ENCODE results near the gene MYBPH. TPM values are rescaled to one million over a fixed set of nuclear protein-coding genes. Genes with fewer than 3 reads are reported as not detected.

MYBPH gene
- polyA plus RNA-seq, 1 donor: 534 TPM

DNA sequence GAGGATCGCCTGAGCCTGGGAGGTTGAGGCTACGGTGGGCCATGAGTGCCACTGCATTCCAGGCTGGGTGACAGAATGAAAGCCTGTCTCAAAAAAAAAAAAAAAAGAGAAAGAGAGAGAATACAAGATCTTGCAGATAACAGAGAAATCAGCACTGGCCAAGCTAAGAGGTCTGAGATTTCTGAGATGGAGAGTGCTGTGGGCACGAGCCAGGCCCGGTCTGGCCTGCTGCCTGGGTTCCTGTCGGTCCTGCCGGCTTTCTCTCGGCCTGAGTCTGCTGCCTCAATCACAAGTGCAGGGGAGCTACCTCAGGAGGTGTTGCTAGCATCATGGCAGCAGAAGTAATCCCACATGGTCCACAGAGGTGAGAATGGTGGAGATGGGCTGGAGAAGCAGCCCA lies 29.1 kb downstream of the MYBPH start:
- DNase-seq: no peak

DNA sequence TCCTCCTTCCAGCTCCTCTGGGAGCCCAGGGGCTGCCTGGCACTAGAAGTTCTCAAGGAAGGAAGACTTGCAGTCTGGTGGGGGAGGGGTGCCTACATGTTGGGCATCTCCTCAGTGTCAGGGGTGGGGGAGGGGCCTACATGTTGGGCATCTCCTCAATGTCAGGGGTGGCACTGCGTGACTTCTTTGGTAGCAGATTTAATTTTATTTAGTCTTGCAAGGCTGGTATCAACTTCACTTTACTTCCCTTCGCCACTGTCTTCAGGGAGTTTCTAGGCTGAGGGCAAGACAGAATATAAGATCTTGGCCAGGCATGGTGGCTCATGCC lies 29.6 kb downstream of the MYBPH start:
- DNase-seq: no peak

DNA sequence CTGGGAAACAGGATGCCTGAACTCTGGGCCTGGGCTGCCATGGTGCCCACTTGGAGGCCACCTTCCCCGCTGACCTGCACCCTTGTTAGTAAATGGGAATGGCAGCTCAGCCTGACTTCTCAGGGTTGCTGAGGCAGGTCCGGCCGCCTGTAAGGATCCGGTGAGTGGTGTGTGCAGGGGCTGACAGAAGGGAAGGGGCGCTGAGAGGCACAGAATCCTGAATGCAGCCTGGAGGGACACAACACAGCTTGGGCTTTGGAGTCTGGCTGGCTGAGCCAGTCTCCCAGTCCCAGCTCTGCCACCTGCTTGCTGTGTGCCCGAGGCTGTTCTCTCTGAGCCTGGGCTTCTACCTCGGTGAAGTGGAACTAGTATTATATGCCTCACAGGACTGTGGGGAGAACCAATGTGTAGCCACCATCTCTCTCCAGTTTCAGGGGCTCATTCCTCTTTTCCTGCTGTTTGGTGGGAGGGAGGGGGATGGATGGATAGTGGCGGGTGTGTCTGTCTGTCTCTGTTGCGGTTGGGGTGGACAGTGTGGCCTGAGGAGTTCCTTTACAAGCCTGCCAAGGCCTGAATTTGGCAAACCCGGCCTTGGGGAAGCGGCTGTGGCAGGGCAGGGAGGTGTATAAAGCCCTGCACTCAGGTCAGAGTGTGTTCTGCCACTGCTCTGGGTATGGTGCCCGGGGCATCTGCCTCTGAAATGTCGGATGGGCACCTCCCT lies 30.1 kb downstream of the MYBPH start:
- no peak for DNase-seq

DNA sequence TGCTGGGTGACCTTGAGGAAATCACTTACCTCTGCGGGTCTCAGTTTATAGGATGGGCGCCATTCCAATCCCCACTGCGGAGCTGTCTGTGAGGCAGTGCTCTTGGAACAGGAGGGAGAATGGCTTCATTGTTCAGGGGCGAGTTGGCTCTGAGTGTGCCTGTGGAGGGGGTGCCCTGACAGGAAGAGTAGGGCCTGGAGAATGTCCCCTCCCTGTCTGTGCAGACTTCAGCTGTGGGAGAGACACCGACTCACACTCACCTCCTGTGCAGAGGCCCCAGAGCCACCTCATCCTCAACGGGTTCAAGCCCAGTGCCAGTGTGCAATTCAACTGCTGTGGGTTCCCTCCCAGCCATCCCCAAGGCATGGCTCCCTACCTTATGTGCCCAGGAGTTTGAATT lies 31.0 kb downstream of the MYBPH start:
- no peak for DNase-seq

DNA sequence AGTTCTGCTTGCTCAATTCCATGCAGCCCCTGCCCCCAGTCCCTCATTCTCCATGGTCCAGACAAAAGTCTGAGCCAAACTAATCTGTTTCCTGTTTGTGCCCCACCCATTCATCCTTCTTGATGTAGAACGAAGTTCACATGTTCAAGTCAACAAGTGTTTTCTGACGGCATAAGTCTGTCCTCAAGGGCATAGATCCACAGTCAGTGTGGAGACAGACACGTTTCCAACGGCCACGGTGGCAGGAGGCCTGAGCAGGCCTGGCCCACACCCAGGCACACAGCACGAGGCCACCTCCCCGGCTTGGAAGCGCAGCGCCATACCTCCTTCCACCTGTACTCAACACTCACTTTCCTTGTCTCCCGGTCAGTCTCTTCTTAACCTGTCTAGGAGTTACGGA lies 32.0 kb downstream of the MYBPH start:
- no peak for DNase-seq

DNA sequence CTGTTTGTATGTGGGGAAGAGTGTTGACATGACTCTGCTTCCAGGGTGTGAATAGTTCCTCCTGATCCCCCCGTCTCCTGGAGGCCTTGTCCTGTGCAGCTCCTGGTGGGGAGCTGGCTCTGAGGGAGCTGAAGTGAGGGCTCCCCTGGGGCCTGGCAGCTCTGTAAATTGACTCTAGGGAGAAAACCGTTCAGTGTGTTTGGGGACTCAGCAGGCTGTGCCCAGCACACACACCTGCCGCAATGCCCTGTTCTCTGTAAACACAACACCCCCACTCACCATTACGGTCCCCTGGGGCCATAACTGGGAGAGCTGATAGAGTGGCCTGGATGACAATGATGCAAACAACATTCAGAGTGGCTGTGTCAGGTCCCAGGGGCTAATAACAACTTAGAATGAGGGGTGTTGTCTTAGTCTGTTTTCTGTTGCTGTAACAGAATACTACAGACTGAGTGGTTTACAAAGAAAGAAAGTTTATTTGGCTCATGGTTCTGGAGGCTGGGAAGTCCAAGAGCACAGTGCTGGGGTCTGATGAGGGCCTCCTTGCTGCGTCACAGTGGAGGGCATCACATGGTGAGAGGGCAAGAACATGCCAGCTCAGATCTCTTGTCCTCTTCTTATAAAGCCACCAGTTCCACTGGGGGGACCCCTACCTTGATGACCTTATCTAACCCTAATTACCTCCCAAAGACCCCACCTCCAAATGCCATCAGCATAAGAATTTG lies 32.8 kb downstream of the MYBPH start:
- no peak for DNase-seq

DNA sequence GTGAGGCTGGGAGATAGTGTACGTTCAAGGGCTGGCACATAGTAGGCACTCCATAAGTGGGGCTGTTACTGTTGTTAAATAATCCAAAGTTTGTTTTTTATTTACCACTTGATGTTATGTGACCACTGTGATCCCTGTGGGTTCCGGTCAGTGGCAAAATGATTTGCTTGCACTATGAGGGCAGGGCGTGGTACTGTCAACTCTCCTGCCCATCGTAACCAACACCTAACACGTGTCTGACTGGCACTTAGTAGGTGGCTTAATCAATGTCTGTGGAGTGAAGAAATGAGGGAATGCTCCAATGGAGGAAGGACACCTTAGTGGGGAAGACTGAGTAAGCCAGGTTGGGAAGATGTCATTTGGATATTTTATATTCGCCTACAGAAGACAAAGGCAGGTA lies 33.5 kb downstream of the MYBPH start:
- DNase-seq: no peak

DNA sequence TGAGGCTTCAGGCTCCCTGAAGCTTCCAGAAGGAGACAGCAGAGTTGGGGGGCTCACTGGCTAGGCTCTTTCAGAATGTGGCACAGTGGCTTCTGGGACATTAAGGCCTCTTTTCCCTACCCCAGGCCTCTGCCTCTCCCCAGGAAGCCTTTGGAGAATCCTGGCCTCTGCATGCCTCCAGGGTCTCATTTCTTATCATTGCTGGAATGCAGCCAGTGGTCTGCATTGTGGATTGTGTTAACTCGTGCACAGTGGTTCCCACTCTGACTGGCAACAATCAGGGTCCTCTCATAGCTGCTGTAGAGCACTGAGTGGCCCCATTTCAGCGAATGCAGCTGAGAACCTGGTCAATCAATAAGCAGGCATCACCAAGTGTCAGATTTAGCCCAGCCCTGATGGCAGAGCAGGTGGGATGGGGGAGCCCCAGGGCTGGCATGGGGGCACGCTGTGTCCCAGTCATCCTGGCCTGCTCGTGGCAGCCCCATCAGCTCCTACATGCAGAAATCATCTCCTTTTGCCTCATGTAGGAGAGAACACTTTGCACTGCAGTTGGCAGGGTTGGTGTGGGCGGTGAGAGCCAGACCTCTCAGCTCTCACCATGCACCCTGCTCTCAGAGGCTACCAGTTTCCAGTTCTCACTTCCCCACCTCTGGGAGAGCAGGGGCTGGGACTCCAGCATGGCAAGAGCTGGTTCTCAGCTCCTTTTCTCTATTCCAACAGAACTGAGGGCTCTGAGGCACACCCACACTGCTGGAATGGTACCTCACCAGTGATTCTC lies 34.7 kb downstream of the MYBPH start:
- no peak for DNase-seq

DNA sequence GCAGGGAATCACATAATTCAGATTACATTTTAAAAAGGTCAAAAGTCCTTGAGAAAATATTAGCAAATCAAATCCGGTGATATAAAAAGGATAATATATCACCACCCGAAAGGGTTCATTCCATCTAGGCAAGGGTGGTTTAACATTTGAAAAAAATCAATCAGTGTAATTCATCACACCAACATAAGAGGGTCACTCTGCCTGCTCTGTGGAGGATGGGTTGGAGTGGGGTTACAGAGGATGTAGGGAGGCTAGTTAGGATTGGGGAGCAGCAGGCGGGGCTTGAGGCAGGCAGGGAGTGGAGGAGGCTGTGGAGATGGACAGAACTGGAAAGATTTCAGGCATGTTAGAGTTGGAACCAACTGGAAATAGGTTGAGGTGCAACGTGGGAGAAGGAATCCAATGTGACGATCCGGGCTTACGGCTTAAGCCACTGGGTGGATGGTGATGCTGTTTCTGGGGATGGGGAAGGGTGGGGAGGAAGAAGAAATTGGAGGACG lies 35.6 kb downstream of the MYBPH start:
- DNase-seq: no peak

DNA sequence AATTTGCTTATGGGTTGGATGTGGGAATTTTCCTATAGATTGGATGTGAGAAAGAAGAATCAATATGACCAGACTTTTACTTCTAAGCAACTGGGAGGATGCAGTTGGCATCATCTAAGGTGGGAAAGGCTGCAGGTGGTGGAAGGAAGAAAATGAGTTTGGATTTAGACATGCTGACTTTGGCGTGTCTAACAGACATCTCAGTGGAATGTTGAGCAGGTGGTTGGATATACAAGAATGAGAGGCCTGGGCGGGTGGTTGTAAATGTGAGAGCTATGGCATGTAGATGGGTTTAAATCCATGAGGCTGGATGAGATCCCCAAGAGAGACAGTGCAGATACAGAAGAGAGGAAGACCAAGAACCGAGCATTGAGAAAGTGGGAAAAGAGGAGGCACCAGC lies 37.6 kb downstream of the MYBPH start:
- DNase-seq: no peak

DNA sequence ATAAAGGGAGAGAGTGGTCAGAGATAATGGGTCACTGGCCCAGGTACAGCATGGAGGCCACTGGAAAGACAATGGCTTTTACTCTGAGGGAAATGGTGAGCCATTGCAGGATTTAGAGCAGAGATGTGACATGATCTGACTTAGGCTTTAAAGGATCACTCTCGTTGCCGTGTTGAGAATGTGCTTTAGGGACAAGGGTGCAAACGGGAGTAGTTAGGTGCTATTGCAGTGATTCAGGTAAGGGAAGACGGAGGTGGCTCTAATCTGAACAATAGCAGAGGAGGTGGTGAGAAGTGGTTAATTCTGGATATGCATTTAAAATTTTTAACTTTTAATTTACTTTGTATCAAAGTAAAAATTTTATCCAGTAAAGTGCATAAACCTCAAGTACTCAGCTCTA lies 38.3 kb downstream of the MYBPH start:
- DNase-seq: no peak

DNA sequence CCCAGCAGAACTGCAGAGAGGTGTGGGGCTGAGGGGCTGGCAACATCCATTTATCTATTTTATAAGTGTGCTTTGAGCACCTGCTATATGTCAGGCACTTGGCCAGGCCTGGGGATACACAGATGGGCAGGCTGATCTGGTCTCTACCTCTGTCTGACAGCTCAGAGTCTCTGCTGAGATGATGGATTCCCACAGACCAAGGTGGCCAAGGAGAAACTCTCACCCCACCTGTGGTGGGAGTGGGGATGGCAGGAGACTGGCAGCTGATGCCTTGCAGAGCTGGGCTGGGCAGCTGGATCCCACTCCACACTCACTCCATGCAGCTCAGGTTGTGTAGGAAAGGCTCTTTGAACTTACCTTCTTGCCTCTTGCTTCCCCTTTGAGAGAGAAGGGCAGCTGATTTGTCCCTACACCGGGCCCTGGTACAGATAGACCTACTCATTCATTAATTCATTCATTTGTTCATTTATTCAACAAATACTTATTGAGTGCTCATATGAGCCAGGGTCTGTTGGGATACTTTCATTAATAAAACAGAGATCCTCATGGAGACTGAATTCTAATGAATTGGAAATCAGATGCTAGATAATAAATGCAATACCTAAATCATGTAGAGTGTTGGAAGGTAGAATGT lies 39.1 kb downstream of the MYBPH start:
- DNase-seq: no peak

DNA sequence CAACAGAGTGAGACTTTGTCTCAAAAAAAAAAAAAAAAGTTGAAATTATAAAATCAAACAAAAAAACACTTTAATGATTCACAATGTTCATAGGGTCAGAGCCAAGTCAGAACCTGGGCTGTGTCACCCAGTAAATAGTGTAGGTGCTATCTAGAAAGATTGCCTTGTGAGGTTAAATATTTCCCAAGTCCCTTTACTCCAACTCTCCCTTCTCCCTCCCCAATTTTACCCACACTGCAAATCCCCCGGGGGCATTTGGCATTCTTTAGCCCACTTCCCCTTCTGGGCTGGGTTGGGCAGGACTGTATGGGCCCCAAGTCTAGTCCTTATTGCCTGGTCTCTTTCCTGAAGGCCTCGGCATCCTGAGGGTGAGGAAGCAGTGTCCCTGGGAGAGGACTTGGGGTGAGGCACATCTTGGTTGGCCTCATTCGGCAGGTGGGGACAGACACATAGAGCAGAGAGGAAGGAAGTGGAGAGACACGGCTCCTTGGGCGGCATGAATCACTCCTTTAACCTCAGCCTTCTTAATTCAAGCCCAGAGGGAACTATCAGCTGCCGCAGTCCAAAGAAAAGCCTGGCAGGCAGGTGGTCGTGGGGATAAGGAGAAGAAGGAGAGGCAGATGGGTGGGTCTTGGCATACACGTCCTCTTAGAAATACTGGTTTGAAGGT lies 39.9 kb downstream of the MYBPH start:
- DNase-seq: no peak

DNA sequence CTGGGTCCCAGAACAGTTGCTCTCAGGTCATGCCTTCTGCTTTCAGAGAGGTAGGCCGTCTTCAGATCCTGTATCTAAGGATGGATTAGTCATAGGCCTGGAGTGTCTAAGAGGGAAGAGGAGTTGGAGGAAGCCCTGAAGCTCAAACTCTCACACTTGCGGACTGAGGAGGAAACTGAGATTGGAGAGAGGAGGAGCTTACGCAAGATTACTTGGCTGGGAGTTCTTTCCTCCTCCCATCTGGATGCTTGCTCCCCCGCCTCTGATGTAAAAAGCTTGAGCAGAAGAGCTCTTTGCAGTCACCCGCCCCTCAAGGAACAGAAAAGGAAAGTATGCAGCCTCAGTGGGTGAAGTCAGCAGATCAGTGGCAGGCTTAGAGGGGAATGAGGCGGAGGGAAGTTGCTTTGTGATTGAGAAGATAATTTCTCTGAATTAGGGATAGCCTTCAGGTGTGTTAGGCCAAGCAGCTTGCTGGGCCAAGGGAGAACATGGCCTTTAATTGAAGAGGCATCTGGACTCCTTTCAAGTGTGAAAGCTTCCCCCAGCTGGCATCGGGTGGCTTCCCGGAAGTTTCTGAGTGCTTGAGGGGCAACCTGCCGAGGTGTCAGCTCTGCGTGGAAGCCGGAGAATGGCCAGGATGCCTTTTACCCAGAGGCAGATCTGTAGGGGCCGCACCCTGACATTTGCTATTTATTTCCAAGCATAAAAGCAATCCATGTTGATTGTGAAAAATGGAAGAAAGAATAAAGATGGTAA lies 41.5 kb downstream of the MYBPH start:
- no peak for DNase-seq

DNA sequence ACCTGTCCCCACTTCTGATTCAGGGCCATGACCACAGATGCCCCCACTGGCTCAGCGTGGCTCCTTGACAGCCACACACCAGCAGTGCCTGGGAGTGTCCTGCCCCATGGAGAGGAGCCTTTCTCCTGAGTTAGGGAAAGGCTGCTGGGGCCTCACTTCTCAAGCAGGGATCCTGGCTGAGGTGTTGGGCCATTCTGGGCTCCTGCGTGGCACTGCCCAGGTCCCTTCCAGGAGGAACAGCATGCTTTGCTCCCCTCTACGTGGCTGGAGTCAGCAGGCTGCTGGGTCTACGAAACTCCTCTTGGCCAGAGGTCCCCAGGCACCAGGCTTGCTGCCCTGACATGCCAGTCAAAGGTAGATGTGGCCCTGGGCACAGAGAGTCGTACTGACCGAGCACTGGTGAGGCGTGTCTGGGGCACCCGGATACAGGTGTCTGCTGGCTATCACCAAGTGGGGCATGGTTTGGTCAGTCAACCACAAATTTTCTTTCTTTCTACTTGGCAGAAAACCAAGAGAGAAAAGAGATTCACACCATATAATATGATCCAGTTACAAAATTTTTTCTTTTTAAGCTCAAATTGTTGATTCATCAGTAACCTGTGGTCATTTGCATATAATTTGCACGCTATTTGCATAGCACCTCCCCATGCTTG lies 44.0 kb downstream of the MYBPH start:
- no peak for DNase-seq

DNA sequence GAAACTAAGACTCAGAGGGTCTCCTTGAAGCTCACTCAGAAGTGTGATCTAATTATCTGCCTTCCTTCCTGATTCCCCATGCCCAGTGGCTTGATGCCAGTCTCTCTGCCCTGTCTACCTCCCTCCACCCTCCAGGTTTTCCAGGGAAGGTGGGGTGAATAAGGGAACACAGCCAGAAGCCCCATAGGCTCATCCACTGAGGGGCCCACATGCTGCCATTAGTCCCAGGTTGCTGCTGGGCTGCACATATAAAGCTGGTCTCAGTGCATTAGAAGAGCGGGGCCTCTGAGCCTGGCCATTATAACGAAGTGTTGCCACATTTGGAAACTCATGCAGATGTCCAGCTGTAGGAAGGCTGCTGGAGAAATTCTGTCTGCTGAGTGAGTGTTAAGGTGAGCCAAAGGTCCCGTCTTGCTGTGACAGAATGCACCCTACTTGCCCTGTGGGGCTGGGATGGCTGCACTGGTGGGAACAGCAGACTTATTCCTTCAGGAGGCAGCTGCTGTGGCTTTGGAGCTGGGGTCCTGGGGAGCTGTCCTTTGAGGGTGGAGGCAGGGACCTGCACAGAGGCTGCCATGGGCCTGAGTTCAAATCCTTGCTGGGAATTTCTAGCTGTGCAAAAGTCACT lies 45.2 kb downstream of the MYBPH start:
- DNase-seq: no peak

DNA sequence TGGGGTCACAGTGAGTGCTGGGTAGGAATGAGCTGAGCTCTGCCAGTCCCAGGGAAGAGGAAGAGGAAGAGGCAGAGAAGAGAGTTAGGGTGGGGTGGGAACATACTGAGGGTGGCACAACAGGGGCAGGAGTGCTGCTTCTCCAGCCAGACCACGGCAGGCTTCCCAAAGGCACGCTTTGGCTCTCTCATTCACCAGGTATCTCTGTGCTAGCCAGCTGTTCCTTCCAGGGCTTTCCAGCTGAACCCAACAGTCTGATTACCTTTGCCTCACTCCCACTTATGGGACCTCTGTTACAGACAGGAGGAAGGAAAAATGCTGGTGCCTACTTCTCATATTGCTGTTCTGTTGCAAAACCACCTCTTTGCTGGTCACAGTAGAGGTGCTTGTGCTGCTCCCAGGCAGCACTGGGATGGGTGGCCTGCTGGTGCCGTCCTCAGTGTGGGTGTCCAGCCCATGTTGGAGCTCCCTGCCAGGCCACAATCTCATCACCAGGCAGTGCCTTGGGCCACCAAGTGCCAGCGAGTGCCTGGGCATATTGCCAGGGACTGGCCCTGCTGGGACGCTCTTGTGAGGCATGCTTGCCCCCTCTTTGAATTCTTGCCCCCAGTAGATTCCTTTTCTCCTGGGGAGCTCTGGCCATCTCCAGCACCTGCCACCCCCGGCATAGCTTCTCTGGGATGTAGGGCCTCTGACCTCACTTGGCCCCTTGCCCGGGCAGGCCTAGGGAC lies 46.0 kb downstream of the MYBPH start:
- no peak for DNase-seq

DNA sequence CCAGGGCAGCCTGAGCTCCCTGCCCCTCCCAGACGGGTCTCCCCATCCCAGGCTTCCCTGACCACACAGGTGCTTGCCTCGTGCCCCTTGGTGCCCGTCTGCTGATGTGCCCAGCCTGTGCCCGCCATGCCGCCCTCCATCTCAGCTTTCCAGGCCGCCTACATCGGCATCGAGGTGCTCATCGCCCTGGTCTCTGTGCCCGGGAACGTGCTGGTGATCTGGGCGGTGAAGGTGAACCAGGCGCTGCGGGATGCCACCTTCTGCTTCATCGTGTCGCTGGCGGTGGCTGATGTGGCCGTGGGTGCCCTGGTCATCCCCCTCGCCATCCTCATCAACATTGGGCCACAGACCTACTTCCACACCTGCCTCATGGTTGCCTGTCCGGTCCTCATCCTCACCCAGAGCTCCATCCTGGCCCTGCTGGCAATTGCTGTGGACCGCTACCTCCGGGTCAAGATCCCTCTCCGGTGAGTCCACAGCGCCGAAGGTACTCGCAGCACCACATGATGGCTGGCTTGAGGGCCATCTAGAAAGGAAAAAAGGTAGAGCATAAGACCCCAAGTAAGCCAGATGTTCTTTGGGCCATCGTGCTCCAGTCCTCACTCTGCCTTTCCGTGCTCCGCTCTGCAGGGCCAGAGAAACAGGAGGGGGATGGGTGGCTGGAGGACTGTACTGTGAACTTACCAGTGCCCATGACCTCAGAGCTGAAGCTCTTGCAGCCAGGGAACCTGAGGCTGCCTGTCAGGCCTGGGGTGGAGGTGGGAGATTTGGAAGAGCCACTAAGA lies 46.7 kb downstream of the MYBPH start:
- no peak for DNase-seq

DNA sequence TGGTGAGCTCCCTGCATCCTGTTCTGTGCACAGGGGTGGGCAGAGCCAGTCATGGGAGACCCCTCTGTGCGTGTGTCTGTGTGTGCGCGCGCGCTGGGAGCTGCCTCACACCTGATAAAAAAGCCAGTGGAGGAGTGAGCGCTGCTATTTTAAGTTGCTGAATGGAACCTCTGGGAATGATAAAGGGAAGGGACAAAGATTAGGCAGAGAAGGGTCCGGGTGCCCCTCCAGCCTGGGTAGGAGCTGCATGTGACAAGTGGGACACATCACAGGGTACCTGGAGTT lies 47.3 kb downstream of the MYBPH start:
- no peak for DNase-seq

All from hindlimb muscle (tissue), 1 donor.